ENCODE data around the gene MFGE8. TPM values are rescaled to one million over a fixed set of nuclear protein-coding genes. Genes with fewer than 3 reads are reported as not detected.

MFGE8 gene
- total RNA-seq, 1 experiment from 2014 or later = 35.5 TPM

DNA sequence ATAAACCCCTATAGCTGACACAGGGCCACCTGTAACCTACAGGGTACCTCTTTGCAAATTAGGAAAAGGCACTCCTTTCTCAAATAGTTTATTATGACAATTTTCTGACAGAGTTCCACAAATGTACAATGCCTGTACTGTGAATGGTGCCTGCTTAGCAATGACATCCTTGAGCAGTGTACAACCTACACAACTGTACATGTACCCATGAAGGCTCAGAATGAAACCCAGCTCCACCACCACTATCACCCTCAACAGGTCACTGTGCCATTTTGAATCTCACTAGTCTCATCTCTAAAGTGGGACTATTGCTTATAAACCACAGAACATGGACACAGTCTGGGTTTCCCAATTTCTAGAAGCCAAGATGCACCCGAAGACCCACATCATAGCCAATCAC is 7.0 kb downstream of the MFGE8 start:
- H3K4me3 Mint-ChIP-seq (ENCODE audit: low read depth, unreplicated experiment) = no peak overlapping the region
- intact Hi-C loops (cut with micrococcal nuclease; ENCODE audit: unreplicated experiment) = no loop called here
- peaks cover 14% of the 10 kb centered on the region for H3K4me1 Mint-ChIP-seq (ENCODE audit: low read depth, unreplicated experiment)
- no peaks in the 10 kb centered on the region for H3K9me3 Mint-ChIP-seq (ENCODE audit: low read depth, unreplicated experiment)
- no peak for DNase-seq
- BruUV-seq (replicated peaks) = no TSS peak
- no peak overlapping the region for H3K27ac Mint-ChIP-seq (ENCODE audit: unreplicated experiment)
- H3K36me3 Mint-ChIP-seq (ENCODE audit: insufficient read depth, unreplicated experiment) = no peaks in the 10 kb centered on the region
- TF ChIP-seq, protein P1, sequence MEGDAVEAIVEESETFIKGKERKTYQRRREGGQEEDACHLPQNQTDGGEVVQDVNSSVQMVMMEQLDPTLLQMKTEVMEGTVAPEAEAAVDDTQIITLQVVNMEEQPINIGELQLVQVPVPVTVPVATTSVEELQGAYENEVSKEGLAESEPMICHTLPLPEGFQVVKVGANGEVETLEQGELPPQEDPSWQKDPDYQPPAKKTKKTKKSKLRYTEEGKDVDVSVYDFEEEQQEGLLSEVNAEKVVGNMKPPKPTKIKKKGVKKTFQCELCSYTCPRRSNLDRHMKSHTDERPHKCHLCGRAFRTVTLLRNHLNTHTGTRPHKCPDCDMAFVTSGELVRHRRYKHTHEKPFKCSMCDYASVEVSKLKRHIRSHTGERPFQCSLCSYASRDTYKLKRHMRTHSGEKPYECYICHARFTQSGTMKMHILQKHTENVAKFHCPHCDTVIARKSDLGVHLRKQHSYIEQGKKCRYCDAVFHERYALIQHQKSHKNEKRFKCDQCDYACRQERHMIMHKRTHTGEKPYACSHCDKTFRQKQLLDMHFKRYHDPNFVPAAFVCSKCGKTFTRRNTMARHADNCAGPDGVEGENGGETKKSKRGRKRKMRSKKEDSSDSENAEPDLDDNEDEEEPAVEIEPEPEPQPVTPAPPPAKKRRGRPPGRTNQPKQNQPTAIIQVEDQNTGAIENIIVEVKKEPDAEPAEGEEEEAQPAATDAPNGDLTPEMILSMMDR (IDR thresholded peaks at IDR 0.05; ENCODE audit: unreplicated experiment) = no peak
- no peaks in the 10 kb centered on the region for H3K27me3 Mint-ChIP-seq (ENCODE audit: unreplicated experiment)
- CTCF ChIA-PET = no interaction called here

DNA sequence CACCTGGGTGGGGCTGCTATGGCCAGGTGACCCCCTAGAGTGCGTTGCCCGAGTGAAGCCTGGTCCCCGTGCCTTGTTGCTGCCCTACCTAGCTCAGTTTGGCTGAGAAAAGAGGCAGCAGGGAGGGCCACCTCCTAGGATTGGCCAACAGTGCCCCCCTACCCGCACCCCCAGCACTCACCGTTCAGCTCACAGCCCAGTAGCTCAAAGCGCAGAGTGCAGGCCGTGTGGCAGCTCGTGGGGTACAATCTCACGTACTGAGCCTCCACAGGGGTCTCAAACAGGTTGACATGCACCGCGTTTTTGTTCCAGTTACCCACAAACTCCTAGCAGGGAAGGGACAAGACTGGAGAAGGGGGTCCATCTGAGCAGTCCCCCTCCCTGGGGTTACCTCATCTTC is 7.6 kb downstream of the MFGE8 start:
- no peaks in the 10 kb centered on the region for H3K9me3 Mint-ChIP-seq (ENCODE audit: low read depth, unreplicated experiment)
- no peaks in the 10 kb centered on the region for H3K27me3 Mint-ChIP-seq (ENCODE audit: unreplicated experiment)
- H3K27ac Mint-ChIP-seq (ENCODE audit: unreplicated experiment) = no peak overlapping the region
- TF ChIP-seq, protein P1 (IDR thresholded peaks at IDR 0.05; ENCODE audit: unreplicated experiment) = no peak
- peaks cover 20% of the 10 kb centered on the region for H3K4me1 Mint-ChIP-seq (ENCODE audit: low read depth, unreplicated experiment)
- no peak overlapping the region for H3K4me3 Mint-ChIP-seq (ENCODE audit: low read depth, unreplicated experiment)
- BruUV-seq (replicated peaks) = no TSS peak
- no peaks in the 10 kb centered on the region for H3K36me3 Mint-ChIP-seq (ENCODE audit: insufficient read depth, unreplicated experiment)
- DNase-seq = no peak
- intact Hi-C loops (cut with micrococcal nuclease; ENCODE audit: unreplicated experiment) = no loop called here
- CTCF ChIA-PET = interaction anchor here (1.0 to 1.7 kb wide), 12 partner anchors 11 to 301 kb away, joined by 3 to 43 read pairs (median 5); partner anchors contain the start of genes ABHD2 and HAPLN3

DNA sequence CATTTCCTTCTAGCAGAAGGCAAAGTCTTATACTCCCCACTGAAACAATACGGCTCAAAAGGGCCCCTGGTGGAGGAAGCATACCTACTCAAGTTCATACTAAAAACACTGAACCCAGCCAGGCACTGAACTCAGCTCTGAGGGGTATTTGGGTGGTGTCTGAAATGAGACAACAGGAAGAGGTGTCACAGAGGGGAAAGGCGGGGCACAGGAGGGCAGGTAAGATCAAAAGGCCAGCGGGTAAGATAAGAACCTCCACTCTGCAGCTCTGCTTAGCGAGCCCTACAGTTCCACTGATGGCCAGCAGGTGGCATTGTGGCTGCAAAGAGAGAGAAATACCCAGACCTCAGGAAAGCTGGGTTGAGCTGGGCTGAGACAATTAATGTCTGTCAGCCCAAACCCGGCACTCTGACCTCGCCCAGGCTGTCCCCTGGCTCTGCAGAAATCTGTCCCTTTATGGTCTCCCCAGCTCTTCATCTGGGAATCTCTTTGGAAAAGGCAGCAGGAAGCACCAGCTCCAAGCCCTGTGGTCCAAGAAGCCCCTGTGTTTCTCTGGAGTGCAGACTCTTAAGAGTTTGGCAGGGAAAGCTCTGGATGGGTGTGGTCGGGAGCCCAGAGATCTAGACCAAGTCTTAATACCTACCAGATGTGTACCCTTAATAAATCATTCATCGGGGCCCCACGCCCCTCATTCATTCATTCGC is 8.4 kb downstream of the MFGE8 start:
- Mint-ChIP-seq H3K27ac (ENCODE audit: unreplicated experiment) (no peak overlapping the region), H3K4me3 (ENCODE audit: low read depth, unreplicated experiment) (no peak overlapping the region), H3K4me1 (ENCODE audit: low read depth, unreplicated experiment) (peaks cover 23% of the 10 kb centered on the region), H3K27me3 (ENCODE audit: unreplicated experiment) (no peaks in the 10 kb centered on the region), H3K36me3 (ENCODE audit: insufficient read depth, unreplicated experiment) (no peaks in the 10 kb centered on the region), H3K9me3 (ENCODE audit: low read depth, unreplicated experiment) (no peaks in the 10 kb centered on the region)
- TF ChIP-seq, protein P1 (IDR thresholded peaks at IDR 0.05; ENCODE audit: unreplicated experiment) = peak; percentile 99
- intact Hi-C loops (cut with micrococcal nuclease; ENCODE audit: unreplicated experiment) = loop anchor here (1.0 kb wide), 1 partner anchor 113 kb away; no protein-coding TSS in a partner anchor
- CTCF ChIA-PET = interaction anchor here (0.7 to 1.7 kb wide), 20 partner anchors 9 to 339 kb away, joined by 3 to 43 read pairs (median 4); partner anchors contain the start of genes ABHD2, FANCI, HAPLN3 and MFGE8
- no TSS peak for BruUV-seq (replicated peaks)
- DNase-seq = peak; percentile 89

DNA sequence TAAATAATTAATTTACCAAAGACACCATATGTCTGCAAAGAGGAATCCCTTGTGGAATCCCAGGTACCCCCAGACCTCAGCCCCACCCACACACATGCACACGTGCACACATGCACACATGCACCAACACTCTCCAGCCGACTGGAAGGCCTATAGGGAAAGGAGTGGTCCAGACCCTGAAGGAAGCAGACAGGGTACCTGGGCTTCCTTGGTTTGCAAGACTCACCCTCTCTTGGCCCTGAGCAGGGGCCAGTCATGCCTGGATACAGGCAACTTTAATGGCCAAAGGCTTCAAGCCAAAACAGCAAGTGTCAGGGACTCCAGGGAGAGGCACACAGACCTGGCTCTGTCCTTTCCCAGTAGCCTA is 8.9 kb downstream of the MFGE8 start:
- Mint-ChIP-seq H3K27me3 (ENCODE audit: unreplicated experiment) (no peaks in the 10 kb centered on the region), H3K4me1 (ENCODE audit: low read depth, unreplicated experiment) (peaks cover 23% of the 10 kb centered on the region), H3K27ac (ENCODE audit: unreplicated experiment) (no peak overlapping the region), H3K9me3 (ENCODE audit: low read depth, unreplicated experiment) (no peaks in the 10 kb centered on the region), H3K4me3 (ENCODE audit: low read depth, unreplicated experiment) (no peak overlapping the region), H3K36me3 (ENCODE audit: insufficient read depth, unreplicated experiment) (no peaks in the 10 kb centered on the region)
- TF ChIP-seq, protein P1 (IDR thresholded peaks at IDR 0.05; ENCODE audit: unreplicated experiment) = no peak
- no peak for DNase-seq
- intact Hi-C loops (cut with micrococcal nuclease; ENCODE audit: unreplicated experiment) = loop anchor here (1.0 kb wide), 1 partner anchor 113 kb away; no protein-coding TSS in a partner anchor
- CTCF ChIA-PET = interaction anchor here (1.0 to 1.7 kb wide), 15 partner anchors 9 to 340 kb away, joined by 3 to 43 read pairs (median 6); partner anchors contain the start of genes ABHD2, FANCI and HAPLN3
- no TSS peak for BruUV-seq (replicated peaks)
